GM10248 (cell line): ENCODE results near the gene PVALEF.

Source experiments
- CTCF ChIA-PET: fragments of 300-600 bp; sonication (Branson Sonifier 250); formaldehyde crosslinking; extraction: SDS; loops from one replicate; lab custom pipeline; 2021; ENCODE audit warnings: antibody characterized with exemption; lab: Yijun Ruan, JAX
- POLR2A ChIA-PET: fragments of 350-650 bp; sonication (Branson Sonifier 250); formaldehyde crosslinking; extraction: SDS; loops from one replicate; lab custom pipeline; 2020; ENCODE audit warnings: antibody characterized with exemption; lab: Yijun Ruan, JAX
- DNase-seq: peaks from one replicate; pipeline ENCODE4 v3.0.0; 2012; ENCODE audit errors: extremely low spot score
- TF ChIP-seq, protein P1 (sequence below): IDR thresholded peaks from 2 replicates; pipeline ENCODE4 v1.5.1; 2012; ENCODE audit warnings: mild to moderate bottlenecking, low read depth; ENCODE audit errors: extremely low read depth, missing control alignments, control extremely low read depth

The PVALEF gene

DNA sequence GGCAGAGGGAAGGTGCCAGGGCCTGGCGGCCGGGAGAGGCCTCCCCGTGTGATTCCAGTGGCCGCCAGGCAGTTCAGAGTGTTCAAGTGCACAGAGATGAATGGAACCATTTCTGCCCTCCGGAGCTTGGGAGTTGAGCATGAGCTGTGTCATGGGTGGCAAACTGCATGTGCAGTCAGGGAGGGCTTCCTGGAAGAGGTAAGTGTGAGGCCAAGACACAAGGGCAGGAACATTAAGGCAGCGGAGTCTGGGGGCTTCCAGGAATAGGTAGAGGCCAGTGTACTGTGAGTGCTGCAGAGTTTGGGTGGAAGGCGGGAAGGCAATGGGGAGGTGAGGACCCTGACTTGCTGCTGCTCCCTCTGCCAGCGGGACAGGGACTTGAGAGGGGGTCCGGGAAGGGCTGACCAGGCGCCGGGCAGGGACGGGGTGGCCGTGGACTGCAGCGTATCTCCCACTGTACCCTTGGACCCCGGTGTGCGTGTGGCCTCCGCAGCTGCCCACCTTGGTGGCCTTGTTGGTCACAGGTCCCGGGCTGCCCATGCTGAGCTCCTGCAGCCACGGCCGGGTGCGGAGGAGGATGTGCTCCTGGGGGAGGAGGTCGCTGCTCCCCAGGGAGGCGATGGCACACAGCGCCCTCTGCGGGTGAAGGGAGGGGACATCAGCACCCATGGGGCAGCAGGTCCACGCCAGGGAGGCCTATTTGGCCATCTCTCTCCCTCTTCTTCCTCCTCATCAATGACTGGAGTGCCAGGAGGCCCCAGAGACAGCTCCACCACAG is 64.9 kb downstream of the PVALEF start:
- CTCF ChIA-PET: interaction anchor here (0.9 to 2.9 kb wide), 5 partner anchors 9 to 289 kb away, joined by 3 to 14 read pairs (median 5); partner anchors contain the start of genes NDUFAF8 and TEPSIN

DNA sequence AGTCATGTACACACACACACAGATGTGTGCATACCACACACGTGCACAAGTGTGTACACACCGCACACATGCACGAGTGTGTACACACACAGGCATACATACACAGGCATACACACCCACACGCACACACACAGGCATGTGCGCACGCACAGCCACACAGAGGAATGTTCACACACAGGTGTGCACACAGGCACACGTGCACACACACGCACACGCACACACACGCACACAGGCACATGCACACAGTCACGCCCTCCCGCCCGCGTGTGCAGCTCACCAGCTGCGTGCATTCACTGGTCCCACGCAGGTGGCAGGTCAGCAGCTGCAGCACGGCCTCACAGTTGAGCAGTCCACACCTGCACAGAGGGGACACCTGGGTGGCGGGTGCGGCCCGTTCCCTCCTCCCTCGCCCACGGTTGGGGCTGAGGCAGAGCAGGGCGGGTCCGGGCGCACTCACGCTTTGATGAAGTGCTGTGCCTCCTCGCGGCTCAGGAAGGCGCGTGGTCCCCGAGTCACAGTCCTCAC is 65.9 kb downstream of the PVALEF start:
- TF ChIP-seq, protein P1, sequence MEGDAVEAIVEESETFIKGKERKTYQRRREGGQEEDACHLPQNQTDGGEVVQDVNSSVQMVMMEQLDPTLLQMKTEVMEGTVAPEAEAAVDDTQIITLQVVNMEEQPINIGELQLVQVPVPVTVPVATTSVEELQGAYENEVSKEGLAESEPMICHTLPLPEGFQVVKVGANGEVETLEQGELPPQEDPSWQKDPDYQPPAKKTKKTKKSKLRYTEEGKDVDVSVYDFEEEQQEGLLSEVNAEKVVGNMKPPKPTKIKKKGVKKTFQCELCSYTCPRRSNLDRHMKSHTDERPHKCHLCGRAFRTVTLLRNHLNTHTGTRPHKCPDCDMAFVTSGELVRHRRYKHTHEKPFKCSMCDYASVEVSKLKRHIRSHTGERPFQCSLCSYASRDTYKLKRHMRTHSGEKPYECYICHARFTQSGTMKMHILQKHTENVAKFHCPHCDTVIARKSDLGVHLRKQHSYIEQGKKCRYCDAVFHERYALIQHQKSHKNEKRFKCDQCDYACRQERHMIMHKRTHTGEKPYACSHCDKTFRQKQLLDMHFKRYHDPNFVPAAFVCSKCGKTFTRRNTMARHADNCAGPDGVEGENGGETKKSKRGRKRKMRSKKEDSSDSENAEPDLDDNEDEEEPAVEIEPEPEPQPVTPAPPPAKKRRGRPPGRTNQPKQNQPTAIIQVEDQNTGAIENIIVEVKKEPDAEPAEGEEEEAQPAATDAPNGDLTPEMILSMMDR: no peak
- ChIA-PET POLR2A (no interaction called here), CTCF (interaction anchor here (0.8 to 2.9 kb wide), 3 partner anchors 8 to 89 kb away, joined by 3 to 14 read pairs (median 11); partner anchors contain the start of genes CEP131, NDUFAF8 and TEPSIN)

More for the DNA sequence above, 64.9 kb downstream of the PVALEF start:
- no peak for DNase-seq
- POLR2A ChIA-PET: no interaction called here
- TF ChIP-seq, protein P1: peak; percentile 34

DNA sequence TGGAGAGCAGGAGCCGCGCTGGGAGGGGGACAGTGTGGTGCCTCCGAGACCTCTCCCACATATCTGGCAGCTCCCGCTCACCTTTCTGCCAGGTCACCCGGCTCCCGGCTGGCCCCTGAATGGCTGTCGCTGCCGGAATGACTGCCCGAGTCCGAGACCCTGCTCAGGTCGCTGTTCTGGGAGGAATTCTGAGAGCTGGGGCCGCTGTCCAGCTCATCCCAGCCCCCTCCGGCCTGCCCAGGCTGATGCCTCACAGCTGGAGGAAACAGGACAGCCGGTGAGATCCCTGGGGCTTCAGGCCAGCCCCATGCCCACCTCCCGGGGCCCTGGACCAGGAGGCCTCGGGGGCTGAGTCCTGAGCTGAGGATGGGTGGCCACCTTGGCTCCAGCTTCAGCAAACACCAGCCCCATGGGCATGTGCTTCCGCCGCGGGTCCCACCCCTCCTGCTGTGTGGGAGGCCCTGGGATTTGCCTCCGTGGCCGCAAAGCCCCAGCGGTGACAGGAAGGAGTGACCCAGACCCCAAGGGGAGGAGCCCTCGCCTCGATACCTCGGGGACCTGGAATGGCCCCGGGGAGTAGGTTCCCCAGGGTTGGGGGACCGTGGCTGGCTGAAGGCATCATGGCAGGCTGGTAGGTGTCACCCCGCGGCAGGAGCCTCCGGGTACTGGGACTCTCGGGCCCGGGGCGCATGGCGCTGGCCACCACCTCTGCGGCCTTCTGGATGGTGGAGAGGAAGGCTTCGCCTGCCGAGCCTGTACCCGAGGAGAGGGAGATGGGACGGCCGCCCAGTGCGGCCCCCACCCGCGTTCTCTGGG is 66.7 kb downstream of the PVALEF start:
- TF ChIP-seq, protein P1: no peak
- POLR2A ChIA-PET: no interaction called here
- CTCF ChIA-PET: interaction anchor here (0.8 kb wide), 1 partner anchor 9 kb away, joined by 3 read pairs; the partner anchor contains the start of gene CEP131
- DNase-seq: no peak

More for the DNA sequence above, 65.9 kb downstream of the PVALEF start:
- DNase-seq: no peak
